GM13977 (cell line): ENCODE measurements around the gene TMEM98.

Experiments
- DNase-seq: peaks from one replicate; pipeline ENCODE4 v3.0.0; 2012; ENCODE audit warnings: low spot score
- CTCF ChIP-seq: IDR thresholded peaks from 2 replicates; pipeline ENCODE4 v1.5.1; 2012; ENCODE audit warnings: mild to moderate bottlenecking, control low read depth; ENCODE audit not compliant: insufficient read depth; ENCODE audit errors: extremely low read depth, missing control alignments
- in situ Hi-C: fragments of 300-500 bp; cut with MboI; formaldehyde crosslinking; loops from one replicate; pipeline ENCODE4 v1.12.0; 2022; ENCODE audit warnings: low sequenced_read_pairs, low pct_unique_long_range_greater_than_20kb, mixed read lengths, inconsistent platforms; ENCODE audit not compliant: unreplicated experiment

TMEM98 gene

GRCh38 chr17:32927201-32927723 lies 691 bp upstream of the TMEM98 start:
- TF ChIP-seq CTCF, result no peak
- in situ Hi-C loops, result loop anchor here (25.0 kb wide), 1 partner anchor 465 kb away; no protein-coding TSS in a partner anchor
- DNase-seq, result no peak

GRCh38 chr17:32928586-32929535 lies 908 bp downstream of the TMEM98 start:
- no peak for TF ChIP-seq CTCF
- in situ Hi-C loops, result loop anchor here (25.0 kb wide), 1 partner anchor 467 kb away; no protein-coding TSS in a partner anchor
- DNase-seq, result no peak

- DNase-seq, result no peak
- no peak for TF ChIP-seq CTCF
- in situ Hi-C loops, result loop anchor here (25.0 kb wide), 1 partner anchor 467 kb away; no protein-coding TSS in a partner anchor
These were observed 1.6 kb downstream of the TMEM98 start for GRCh38 chr17:32929588-32929987.

- no peak for TF ChIP-seq CTCF
- DNase-seq, result no peak
- in situ Hi-C loops, result loop anchor here (25.0 kb wide), 1 partner anchor 468 kb away; no protein-coding TSS in a partner anchor
These were observed 2.6 kb downstream of the TMEM98 start for GRCh38 chr17:32930512-32930911.

- in situ Hi-C loops, result loop anchor here (25.0 kb wide), 1 partner anchor 469 kb away; no protein-coding TSS in a partner anchor
- no peak for TF ChIP-seq CTCF
- DNase-seq, result no peak
These were observed 3.7 kb downstream of the TMEM98 start for GRCh38 chr17:32931686-32932085.

- TF ChIP-seq CTCF, result no peak
- DNase-seq, result no peak
- in situ Hi-C loops, result loop anchor here (25.0 kb wide), 1 partner anchor 472 kb away; no protein-coding TSS in a partner anchor
These were observed 5.9 kb downstream of the TMEM98 start for GRCh38 chr17:32933881-32934280.
